ENCODE measurements around the gene MORC3. TPM values are rescaled to one million over a fixed set of nuclear protein-coding genes. Genes with fewer than 3 reads are reported as not detected.

Gene MORC3
- total and polyA plus RNA-seq, 9 of the 15 experiments (the other 6 are each of a cell fraction or from before 2014, with no cell fraction given): 12.7 to 53.7 (median 36.0) TPM

- POLR2A ChIA-PET: no interaction called here
- BruUV-seq (replicated peaks): no TSS peak
- in situ Hi-C loops (cut with MboI): no loop called here
- peaks cover 8% of the 10 kb centered on the region; the same call in 1 of the 2 replicates for H4K20me1 ChIP-seq (replicated peaks; ENCODE audit: control insufficient read depth, insufficient read depth, low read length)
- intact Hi-C loops (cut with micrococcal nuclease): no loop called here
- WGBS (ENCODE audit: insufficient coverage, low coverage, missing lambda C conversion rate): 91% methylated on average over 6 of the region's 6 CpGs
- H3K4me2 ChIP-seq (ENCODE audit: insufficient read depth, low read length): no peak overlapping the region
- no peaks in the 10 kb centered on the region for H3K9me1 ChIP-seq (ENCODE audit: control insufficient read depth, insufficient read depth, low read length)
- no peak overlapping the region for H3K9ac ChIP-seq (ENCODE audit: insufficient read depth in 1 of 2, low read depth in 2 of 2, low read length in 2 of 2)
- H3K4me1 ChIP-seq (replicated peaks in 1 of 2; ENCODE audit: control insufficient read depth in 2 of 2, insufficient read depth in 2 of 2, low read length in 2 of 2): no peaks in the 10 kb centered on the region
- H2AFZ ChIP-seq (ENCODE audit: low read depth, low read length): no peak overlapping the region
- H3K36me3 ChIP-seq (ENCODE audit: control insufficient read depth, insufficient read depth, low read length): peaks cover 73% of the 10 kb centered on the region
- no peak for FAIRE-seq
- H3K27me3 ChIP-seq (ENCODE audit: control insufficient read depth in 2 of 2, insufficient read depth in 2 of 2, low read length in 2 of 2): no peaks in the 10 kb centered on the region
- no peak overlapping the region for H3K27ac ChIP-seq (ENCODE audit: extremely low read depth, low read depth, low read length)
- no peak overlapping the region for H3K4me3 ChIP-seq
- no peak for ATAC-seq
- no peaks in the 10 kb centered on the region for H3K9me3 ChIP-seq (replicated peaks; ENCODE audit: control insufficient read depth, insufficient read depth, low read depth, low read length)
- no peak for DNase-seq (ENCODE audit: extremely low read depth in 1 of 4, low spot score in 3 of 4)
- no peaks in the 10 kb centered on the region for H3K79me2 ChIP-seq (ENCODE audit: control insufficient read depth, insufficient read depth, low read length)
- CTCF ChIA-PET (ENCODE audit: low intra/inter-chr PET ratio): no interaction called here
- no peak for TF ChIP-seq ZBTB26 (CRISPR knock-in tag; IDR thresholded peaks at IDR 0.05)
- TF ChIP-seq E2F8 (IDR thresholded peaks at IDR 0.05; ENCODE audit: low read depth, partially characterized antibody): no peak
- no peak for TF ChIP-seq ZNF239 (CRISPR knock-in tag; IDR thresholded peaks at IDR 0.05)
- no peak for TF ChIP-seq TCFL5 (CRISPR knock-in tag; conservative IDR thresholded peaks at IDR 0.05)
- TF ChIP-seq U2AF1 (optimal IDR thresholded peaks at IDR 0.05; ENCODE audit: low read depth, low read length): no peak
- TF ChIP-seq ZNF766 (CRISPR knock-in tag; conservative IDR thresholded peaks at IDR 0.05): no peak
- TF ChIP-seq BRD9 (IDR thresholded peaks at IDR 0.05; ENCODE audit: low read depth, partially characterized antibody): no peak
- TF ChIP-seq EP300 (IDR thresholded peaks at IDR 0.05; ENCODE audit: low read length): no peak
- TF ChIP-seq NFIC (IDR thresholded peaks at IDR 0.05): no peak
- no peak for TF ChIP-seq SMARCA4 (IDR thresholded peaks at IDR 0.05)
- no peak for TF ChIP-seq KLF10 (CRISPR knock-in tag; IDR thresholded peaks at IDR 0.05)
Measured at GRCh38 chr21:36415375-36415774, 95.4 kb downstream of the MORC3 start.
